Stomach (tissue), 4 donors: ENCODE data around the gene NAA35.

Source experiments
- POLR2AphosphoS5 ChIP-seq, 3 donors: sonication (generic); formaldehyde crosslinking; IDR thresholded peaks; one replicate each; pipeline ENCODE4 v1.6.1; 2016; ENCODE audit warnings: antibody characterized with exemption in 3 of 3
- TF ChIP-seq, protein P1 (sequence below), 7 experiments: fragments of 450-650 bp in 4 of 7; fragments of 200-600 bp in 3 of 7; sonication (generic) in 3 of 7; IDR thresholded peaks; one replicate each; pipeline ENCODE4 v1.5.1; 2016 to 2019; ENCODE audit warnings: antibody characterized with exemption in 7 of 7, control low read depth in 2 of 7, mild to moderate bottlenecking in 1 of 7

DNA sequence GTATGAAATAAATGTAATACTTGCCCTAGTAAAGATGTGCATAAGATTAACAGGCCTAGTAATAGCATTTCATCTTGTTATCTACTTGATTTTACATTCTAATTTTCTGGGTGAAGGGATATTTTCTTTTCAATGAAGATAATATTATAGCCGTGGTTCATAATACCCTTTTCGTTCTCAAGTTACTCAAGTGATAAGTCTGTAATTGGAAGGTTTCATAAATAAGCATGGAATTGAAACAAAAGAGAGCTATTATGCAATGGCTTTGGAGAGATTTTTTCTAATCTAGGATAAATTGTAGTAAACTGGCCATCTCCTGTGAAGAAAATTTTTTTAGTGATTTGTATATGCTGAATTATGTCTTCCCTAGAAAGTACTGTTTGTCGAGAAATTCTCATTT lies 19.0 kb downstream of the NAA35 start:
- TF ChIP-seq POLR2AphosphoS5 (IDR thresholded peaks at IDR 0.05): no peak
- TF ChIP-seq, protein P1, sequence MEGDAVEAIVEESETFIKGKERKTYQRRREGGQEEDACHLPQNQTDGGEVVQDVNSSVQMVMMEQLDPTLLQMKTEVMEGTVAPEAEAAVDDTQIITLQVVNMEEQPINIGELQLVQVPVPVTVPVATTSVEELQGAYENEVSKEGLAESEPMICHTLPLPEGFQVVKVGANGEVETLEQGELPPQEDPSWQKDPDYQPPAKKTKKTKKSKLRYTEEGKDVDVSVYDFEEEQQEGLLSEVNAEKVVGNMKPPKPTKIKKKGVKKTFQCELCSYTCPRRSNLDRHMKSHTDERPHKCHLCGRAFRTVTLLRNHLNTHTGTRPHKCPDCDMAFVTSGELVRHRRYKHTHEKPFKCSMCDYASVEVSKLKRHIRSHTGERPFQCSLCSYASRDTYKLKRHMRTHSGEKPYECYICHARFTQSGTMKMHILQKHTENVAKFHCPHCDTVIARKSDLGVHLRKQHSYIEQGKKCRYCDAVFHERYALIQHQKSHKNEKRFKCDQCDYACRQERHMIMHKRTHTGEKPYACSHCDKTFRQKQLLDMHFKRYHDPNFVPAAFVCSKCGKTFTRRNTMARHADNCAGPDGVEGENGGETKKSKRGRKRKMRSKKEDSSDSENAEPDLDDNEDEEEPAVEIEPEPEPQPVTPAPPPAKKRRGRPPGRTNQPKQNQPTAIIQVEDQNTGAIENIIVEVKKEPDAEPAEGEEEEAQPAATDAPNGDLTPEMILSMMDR (IDR thresholded peaks at IDR 0.05): no peak
